HG03342 (cell line): Measurements from ENCODE around the gene ALX4.

Experiments
- ATAC-seq: cut with Tn5 transposase; IDR thresholded peaks from one replicate; pipeline ENCODE4 v1.9.1; 2021; ENCODE audit warnings: mild to moderate bottlenecking, moderate library complexity; ENCODE audit not compliant: unreplicated experiment

ALX4 gene

GRCh38 chr11:44269369-44270351 is 40.3 kb downstream of the ALX4 start:
- ATAC-seq = no peak

GRCh38 chr11:44268614-44269080 is 41.3 kb downstream of the ALX4 start:
- no peak for ATAC-seq

- ATAC-seq = no peak
Observed at GRCh38 chr11:44267750-44268613, 42.0 kb downstream of the ALX4 start.

GRCh38 chr11:44267006-44267749 is 42.8 kb downstream of the ALX4 start:
- ATAC-seq = no peak

- ATAC-seq = no peak
Observed at GRCh38 chr11:44266056-44266780, 43.7 kb downstream of the ALX4 start.

GRCh38 chr11:44264761-44265160 is 45.2 kb downstream of the ALX4 start:
- ATAC-seq = no peak

- no peak for ATAC-seq
Observed at GRCh38 chr11:44264438-44264749, 45.5 kb downstream of the ALX4 start.

- no peak for ATAC-seq
Observed at GRCh38 chr11:44263738-44264437, 46.1 kb downstream of the ALX4 start.

GRCh38 chr11:44261800-44262591 is 47.9 kb downstream of the ALX4 start:
- no peak for ATAC-seq

GRCh38 chr11:44260081-44260480 is 49.9 kb downstream of the ALX4 start:
- ATAC-seq = no peak

GRCh38 chr11:44258839-44259420 is 51.0 kb downstream of the ALX4 start:
- ATAC-seq = no peak

- no peak for ATAC-seq
Observed at GRCh38 chr11:44258190-44258489, 51.8 kb downstream of the ALX4 start.

- ATAC-seq = no peak
Observed at GRCh38 chr11:44257338-44258189, 52.4 kb downstream of the ALX4 start.

GRCh38 chr11:44256673-44257291 is 53.2 kb downstream of the ALX4 start:
- ATAC-seq = no peak

GRCh38 chr11:44255406-44256071 is 54.4 kb downstream of the ALX4 start:
- ATAC-seq = no peak

GRCh38 chr11:44252999-44253602 is 56.8 kb downstream of the ALX4 start:
- ATAC-seq = no peak
